CD4-positive, alpha-beta T cell treated with Interleukin-15 for 4 hours (primary cell): ENCODE data around the gene RET.
A peak's percentile ranks its signal among the peaks of the same experiment; 100 is the strongest.
"Not testable (repeated sequence)": the region's sequence is repeated elsewhere in the genome, so short reads cannot be mapped to it uniquely, and the experiment has no call there.

ENCODE experiments used
- DNase-seq: peaks from one replicate; pipeline ENCODE4 v3.0.0-alpha.2; 2020; ENCODE audit warnings: low spot score

Gene RET

GRCh38 chr10:43078175-43078985 is 1.5 kb downstream of the RET start:
- DNase-seq = no peak

GRCh38 chr10:43078986-43079273 is 2.1 kb downstream of the RET start:
- no peak for DNase-seq

GRCh38 chr10:43079856-43080255 is 3.0 kb downstream of the RET start:
- DNase-seq = no peak

GRCh38 chr10:43082087-43082486 is 5.2 kb downstream of the RET start:
- no peak for DNase-seq

GRCh38 chr10:43082746-43083145 is 5.9 kb downstream of the RET start:
- DNase-seq = no peak

- DNase-seq = no peak
Observed at GRCh38 chr10:43083764-43084163, 6.9 kb downstream of the RET start.

GRCh38 chr10:43084812-43085211 is 7.9 kb downstream of the RET start:
- no peak for DNase-seq

GRCh38 chr10:43086321-43086942 is 9.6 kb downstream of the RET start:
- no peak for DNase-seq

GRCh38 chr10:43089519-43089918 is 12.7 kb downstream of the RET start:
- no peak for DNase-seq

- DNase-seq = no peak
Observed at GRCh38 chr10:43090188-43090587, 13.3 kb downstream of the RET start.

- no peak for DNase-seq
Observed at GRCh38 chr10:43090664-43091063, 13.8 kb downstream of the RET start.

GRCh38 chr10:43091846-43092245 is 15.0 kb downstream of the RET start:
- no peak for DNase-seq

- no peak for DNase-seq
Observed at GRCh38 chr10:43093423-43094076, 16.7 kb downstream of the RET start.

- DNase-seq = no peak
Observed at GRCh38 chr10:43094085-43094484, 17.2 kb downstream of the RET start.

- not testable (repeated sequence) for DNase-seq
Observed at GRCh38 chr10:43099339-43099738, 22.5 kb downstream of the RET start.

- DNase-seq = no peak
Observed at GRCh38 chr10:43099928-43100327, 23.1 kb downstream of the RET start.

GRCh38 chr10:43100366-43100765 is 23.5 kb downstream of the RET start:
- DNase-seq = no peak

GRCh38 chr10:43102063-43102828 is 25.4 kb downstream of the RET start:
- DNase-seq = no peak

GRCh38 chr10:43105102-43105955 is 28.5 kb downstream of the RET start:
- DNase-seq = peak; percentile 73

- no peak for DNase-seq
Observed at GRCh38 chr10:43105956-43106229, 29.0 kb downstream of the RET start.

- DNase-seq = no peak
Observed at GRCh38 chr10:43106256-43107091, 29.6 kb downstream of the RET start.
